Effector memory CD4-positive, alpha-beta T cell (primary cell): ENCODE data around the gene CTSL.

ENCODE experiments used
- DNase-seq, 3 donors: peaks; one replicate each; pipeline ENCODE4 v3.0.0-alpha.2; 2020
- H3K27ac ChIP-seq: 2 replicates; pipeline ENCODE4 v1.7.0; 2013; ENCODE audit warnings: mild to moderate bottlenecking, low read length, moderate library complexity; ENCODE audit not compliant: insufficient read depth, poor library complexity, severe bottlenecking
- H3K27me3 ChIP-seq: replicated peaks from 2 replicates; pipeline ENCODE4 v1.7.0; 2013; ENCODE audit warnings: mild to moderate bottlenecking, low read length; ENCODE audit not compliant: insufficient read depth, control insufficient read depth, poor library complexity, severe bottlenecking
- H3K36me3 ChIP-seq: 2 replicates; pipeline ENCODE4 v1.7.0; 2013; ENCODE audit warnings: mild to moderate bottlenecking, low read length, moderate library complexity; ENCODE audit not compliant: control insufficient read depth, insufficient read depth
- H3K4me1 ChIP-seq: 2 replicates; pipeline ENCODE4 v1.7.0; 2013; ENCODE audit warnings: low read length, mild to moderate bottlenecking; ENCODE audit not compliant: control insufficient read depth, insufficient read depth, poor library complexity, severe bottlenecking
- H3K4me3 ChIP-seq: 2 replicates; pipeline ENCODE4 v1.7.0; 2013; ENCODE audit warnings: low read length, low read depth, mild to moderate bottlenecking; ENCODE audit not compliant: insufficient read depth, poor library complexity, severe bottlenecking
- H3K9me3 ChIP-seq: 2 replicates; pipeline ENCODE4 v1.7.0; 2013; ENCODE audit warnings: mild to moderate bottlenecking, low read length, moderate library complexity; ENCODE audit not compliant: control insufficient read depth

CTSL gene

GRCh38 chr9:87684627-87685219, 41.2 kb upstream of the CTSL start:
- H3K9me3 ChIP-seq, result no peaks in the 10 kb centered on the region
- H3K36me3 ChIP-seq, result no peaks in the 10 kb centered on the region
- no peaks in the 10 kb centered on the region for H3K4me1 ChIP-seq
- H3K4me3 ChIP-seq, result no peak overlapping the region
- DNase-seq, result no peak
- no peaks in the 10 kb centered on the region for H3K27me3 ChIP-seq
- no peak overlapping the region for H3K27ac ChIP-seq

GRCh38 chr9:87685441-87685840, 40.5 kb upstream of the CTSL start:
- Histone ChIP-seq H3K27me3 (no peaks in the 10 kb centered on the region), H3K4me3 (no peak overlapping the region), H3K27ac (no peak overlapping the region), H3K9me3 (no peaks in the 10 kb centered on the region), H3K4me1 (no peaks in the 10 kb centered on the region), H3K36me3 (no peaks in the 10 kb centered on the region)
- DNase-seq, result no peak

DNA sequence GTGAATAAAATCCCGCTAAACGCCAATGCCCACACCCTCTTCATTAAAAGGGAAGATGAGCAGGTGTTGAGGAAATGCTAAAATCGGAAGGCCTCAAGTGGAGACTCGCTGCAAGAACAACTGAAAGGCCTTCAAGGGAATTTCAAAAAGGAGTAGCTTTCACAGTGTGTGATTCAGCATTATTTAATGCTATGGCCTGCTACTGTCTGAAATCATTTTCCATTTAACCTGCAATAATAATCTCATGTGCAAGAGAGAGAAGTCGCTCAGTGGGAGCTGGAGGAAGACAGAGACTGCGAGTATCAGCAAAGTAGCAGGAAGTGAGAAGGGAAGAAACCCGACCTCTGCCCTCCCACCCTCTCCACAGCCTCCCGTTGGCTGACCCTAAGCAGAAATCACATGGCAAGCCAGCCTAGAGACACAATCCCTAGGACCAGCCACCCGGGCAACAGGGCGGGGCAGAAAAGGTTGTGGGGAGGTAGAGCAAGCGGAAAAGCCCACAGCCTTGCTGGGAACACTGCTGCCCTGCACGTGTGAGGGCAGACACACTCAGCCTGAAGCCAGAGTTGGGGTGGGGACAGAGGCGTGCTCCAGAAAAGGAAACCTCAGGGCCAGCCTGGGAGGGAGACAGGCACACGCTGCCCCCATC, 39.9 kb upstream of the CTSL start:
- Histone ChIP-seq H3K4me1 (no peaks in the 10 kb centered on the region), H3K27ac (no peak overlapping the region), H3K9me3 (no peaks in the 10 kb centered on the region), H3K36me3 (no peaks in the 10 kb centered on the region), H3K4me3 (no peak overlapping the region), H3K27me3 (no peaks in the 10 kb centered on the region)
- DNase-seq, result no peak

- no peak overlapping the region for H3K27ac ChIP-seq
- H3K27me3 ChIP-seq, result no peaks in the 10 kb centered on the region
- no peaks in the 10 kb centered on the region for H3K4me1 ChIP-seq
- no peaks in the 10 kb centered on the region for H3K36me3 ChIP-seq
- H3K9me3 ChIP-seq, result no peaks in the 10 kb centered on the region
- no peak overlapping the region for H3K4me3 ChIP-seq
- no peak for DNase-seq
These were observed 39.3 kb upstream of the CTSL start for GRCh38 chr9:87686520-87687090.

- Histone ChIP-seq H3K4me3 (no peak overlapping the region), H3K27ac (no peak overlapping the region), H3K4me1 (no peaks in the 10 kb centered on the region), H3K27me3 (no peaks in the 10 kb centered on the region), H3K9me3 (no peaks in the 10 kb centered on the region), H3K36me3 (no peaks in the 10 kb centered on the region)
- no peak for DNase-seq
These were observed 38.7 kb upstream of the CTSL start for GRCh38 chr9:87687207-87687606.

- Histone ChIP-seq H3K4me1 (no peaks in the 10 kb centered on the region), H3K9me3 (no peaks in the 10 kb centered on the region), H3K27ac (no peak overlapping the region), H3K27me3 (no peaks in the 10 kb centered on the region), H3K36me3 (no peaks in the 10 kb centered on the region), H3K4me3 (no peak overlapping the region)
- no peak for DNase-seq
These were observed 31.6 kb upstream of the CTSL start for GRCh38 chr9:87694236-87694755.

GRCh38 chr9:87695523-87695922, 30.4 kb upstream of the CTSL start:
- Histone ChIP-seq H3K27me3 (no peaks in the 10 kb centered on the region), H3K4me3 (no peak overlapping the region), H3K36me3 (no peaks in the 10 kb centered on the region), H3K27ac (no peak overlapping the region), H3K4me1 (no peaks in the 10 kb centered on the region), H3K9me3 (no peaks in the 10 kb centered on the region)
- no peak for DNase-seq

DNA sequence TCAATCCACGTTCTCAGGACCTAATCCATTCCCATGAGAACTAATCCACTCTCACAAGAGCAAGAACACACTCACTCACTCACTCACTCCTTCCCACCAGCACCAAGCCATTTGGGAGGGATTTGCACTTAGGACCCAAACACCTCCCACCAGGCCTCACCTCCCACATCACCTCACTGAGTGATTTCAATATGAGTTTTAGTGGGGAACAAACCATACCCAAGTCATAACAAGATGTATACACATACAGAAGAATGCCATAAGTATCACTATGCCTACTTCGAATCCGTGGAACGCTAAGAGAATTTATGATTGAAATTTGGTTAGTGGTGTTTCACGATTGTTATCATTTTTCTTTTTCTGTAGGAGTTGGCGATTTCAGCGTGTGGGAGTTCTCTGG, 29.3 kb upstream of the CTSL start:
- no peak for DNase-seq
- no peak overlapping the region for H3K27ac ChIP-seq
- no peaks in the 10 kb centered on the region for H3K27me3 ChIP-seq
- H3K4me3 ChIP-seq, result no peak overlapping the region
- H3K36me3 ChIP-seq, result no peaks in the 10 kb centered on the region
- H3K4me1 ChIP-seq, result no peaks in the 10 kb centered on the region
- no peaks in the 10 kb centered on the region for H3K9me3 ChIP-seq

DNA sequence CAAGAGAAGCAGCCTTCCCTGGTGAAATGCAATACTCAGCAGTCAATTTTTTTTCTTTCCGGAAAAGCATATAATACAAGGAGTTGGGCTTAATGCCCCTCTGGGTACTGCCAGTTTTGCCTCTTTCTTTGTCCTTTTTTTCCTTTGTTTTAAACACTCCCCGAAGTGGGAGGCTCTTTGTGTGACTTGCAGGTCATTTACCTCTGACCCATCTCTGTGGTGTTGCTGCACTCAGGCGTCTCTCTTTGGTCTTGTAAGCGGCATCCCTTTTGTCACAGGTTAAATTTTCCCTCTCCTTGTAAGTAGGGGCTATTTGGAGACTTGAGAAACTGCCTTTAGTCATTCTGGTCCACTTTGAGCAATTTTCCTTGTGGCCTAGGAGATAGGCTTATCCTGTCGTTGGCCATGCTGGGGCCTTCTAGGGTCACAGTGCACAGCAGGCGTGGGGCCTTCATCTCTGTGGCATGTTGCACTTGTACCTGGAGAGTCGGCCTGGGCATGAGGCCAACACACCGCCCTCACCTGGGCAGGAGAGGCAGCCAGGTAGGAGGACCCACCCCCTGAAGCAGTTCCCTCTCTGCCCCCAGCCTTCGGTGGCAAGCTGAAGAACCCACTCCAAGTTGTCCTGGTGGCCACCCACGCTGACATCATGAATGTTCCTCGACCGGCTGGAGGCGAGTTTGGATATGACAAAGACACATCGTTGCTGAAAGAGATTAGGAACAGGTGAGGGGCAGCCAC, 27.7 kb upstream of the CTSL start:
- no peaks in the 10 kb centered on the region for H3K36me3 ChIP-seq
- H3K4me3 ChIP-seq, result no peak overlapping the region
- no peaks in the 10 kb centered on the region for H3K4me1 ChIP-seq
- no peaks in the 10 kb centered on the region for H3K27me3 ChIP-seq
- no peak for DNase-seq
- no peaks in the 10 kb centered on the region for H3K9me3 ChIP-seq
- no peak overlapping the region for H3K27ac ChIP-seq

DNA sequence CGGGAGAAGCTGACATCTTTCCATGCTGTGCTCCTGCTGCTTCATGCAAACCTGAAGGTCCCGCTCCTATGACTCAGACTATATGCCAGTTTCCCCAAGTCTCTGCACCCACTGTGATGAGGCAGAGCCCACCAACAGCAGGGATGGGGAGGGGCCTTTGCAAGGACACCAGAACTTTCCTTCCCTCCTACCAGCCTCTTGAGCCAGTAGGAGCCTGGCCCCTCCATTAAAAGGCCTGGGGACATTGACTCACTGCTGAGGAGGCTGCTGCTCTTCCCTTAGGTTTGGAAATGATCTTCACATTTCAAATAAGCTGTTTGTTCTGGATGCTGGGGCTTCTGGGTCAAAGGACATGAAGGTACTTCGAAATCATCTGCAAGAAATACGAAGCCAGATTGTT, 26.1 kb upstream of the CTSL start:
- DNase-seq, result no peak
- H3K27ac ChIP-seq, result no peak overlapping the region
- no peak overlapping the region for H3K4me3 ChIP-seq
- H3K27me3 ChIP-seq, result no peaks in the 10 kb centered on the region
- H3K36me3 ChIP-seq, result no peaks in the 10 kb centered on the region
- H3K4me1 ChIP-seq, result no peaks in the 10 kb centered on the region
- H3K9me3 ChIP-seq, result no peaks in the 10 kb centered on the region
